Esophagus mucosa (tissue), 1 donor: Measurements from ENCODE around the gene TERF2IP. TPM values are rescaled to one million over a fixed set of nuclear protein-coding genes. Genes with fewer than 3 reads are reported as not detected.
A peak's percentile ranks its signal among the peaks of the same experiment; 100 is the strongest.

Experiments used
- ATAC-seq: fragments of 200-7000 bp; cut with Tn5 transposase; one replicate; pipeline ENCODE4 v1.9.1; 2020
- total RNA-seq: library from RNA; stranded (reverse); gene quantifications from one replicate; pipeline ENCODE4 v1.2.4, GENCODE V29; 2023
- donor health status: DM: yes; HTN: yes; CAD: no.

TERF2IP gene
- total RNA-seq, 1 donor from 2014 or later: 23.4 TPM

DNA sequence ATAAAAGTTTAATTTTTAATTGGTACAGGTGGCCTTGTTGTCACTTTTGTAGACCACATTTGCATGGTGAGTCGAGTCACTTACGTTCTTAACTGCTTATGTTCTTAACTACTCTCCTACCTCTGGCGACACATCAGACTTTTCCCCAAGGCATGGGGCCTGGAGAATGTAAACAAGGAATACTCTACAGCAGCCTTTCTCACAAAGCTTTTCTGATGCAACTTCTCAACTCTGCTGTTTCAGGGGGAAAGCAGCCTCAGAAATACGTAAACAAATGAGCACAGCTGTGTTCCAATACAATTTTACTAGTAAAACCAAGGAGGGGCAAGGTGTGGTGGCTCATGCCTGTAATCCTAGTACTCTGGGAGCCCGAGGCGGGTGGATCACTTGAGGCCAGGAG lies 7.0 kb upstream of the TERF2IP start:
- no peak for ATAC-seq

DNA sequence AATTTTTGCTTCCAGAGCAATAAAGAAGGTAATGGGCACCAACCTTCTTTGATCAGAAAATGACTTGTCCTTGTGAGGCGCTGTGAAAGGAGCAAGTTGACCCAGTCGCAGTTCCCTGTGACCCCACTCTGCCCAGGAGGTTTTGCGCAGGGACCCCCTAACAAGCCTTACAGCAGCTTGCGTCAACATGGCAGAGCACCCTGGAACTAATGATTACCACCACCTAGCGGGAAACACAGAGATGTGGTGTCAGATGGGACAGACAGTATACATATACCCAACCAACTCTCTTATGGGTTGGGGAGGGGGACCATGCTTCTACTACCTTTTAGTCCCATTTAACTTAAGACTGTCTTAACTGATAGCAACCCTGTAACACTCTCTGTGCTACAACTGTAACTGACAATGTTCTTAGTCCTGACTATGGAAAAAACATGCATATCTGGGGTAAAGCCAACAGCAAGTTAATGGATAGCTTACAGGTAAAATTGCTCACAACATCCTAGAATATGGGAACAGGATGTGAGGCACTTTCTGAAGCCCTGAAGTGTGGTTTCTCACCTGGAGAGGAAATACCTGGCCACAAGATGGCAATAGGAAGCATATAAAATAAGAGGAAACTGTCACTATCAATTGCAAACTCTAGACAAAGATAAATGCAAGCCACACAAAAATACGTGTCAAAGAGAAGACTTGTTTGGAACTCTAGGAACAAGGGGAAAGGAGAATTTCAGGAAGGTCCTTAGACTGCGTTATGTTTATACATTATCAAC lies 3.1 kb upstream of the TERF2IP start:
- no peak for ATAC-seq

DNA sequence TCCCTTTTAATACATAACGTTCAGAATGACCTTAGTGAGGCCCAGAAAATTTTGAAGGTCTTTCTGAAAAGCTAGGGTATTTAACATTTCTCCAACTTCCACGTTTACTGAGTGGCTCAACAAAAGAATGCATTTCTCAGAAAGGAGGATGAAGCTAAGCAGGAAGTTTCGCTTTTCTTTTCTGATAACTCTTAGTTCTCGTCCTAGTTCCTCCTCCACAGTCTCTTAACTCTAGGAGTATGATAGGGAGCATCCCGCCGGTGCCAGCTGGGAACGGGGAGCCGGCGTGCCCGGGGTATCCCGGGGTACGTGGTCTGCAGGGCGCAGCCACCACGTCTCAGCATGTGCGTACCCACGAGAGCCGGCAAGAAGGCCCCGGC lies 471 bp upstream of the TERF2IP start:
- peak; percentile 30 for ATAC-seq

DNA sequence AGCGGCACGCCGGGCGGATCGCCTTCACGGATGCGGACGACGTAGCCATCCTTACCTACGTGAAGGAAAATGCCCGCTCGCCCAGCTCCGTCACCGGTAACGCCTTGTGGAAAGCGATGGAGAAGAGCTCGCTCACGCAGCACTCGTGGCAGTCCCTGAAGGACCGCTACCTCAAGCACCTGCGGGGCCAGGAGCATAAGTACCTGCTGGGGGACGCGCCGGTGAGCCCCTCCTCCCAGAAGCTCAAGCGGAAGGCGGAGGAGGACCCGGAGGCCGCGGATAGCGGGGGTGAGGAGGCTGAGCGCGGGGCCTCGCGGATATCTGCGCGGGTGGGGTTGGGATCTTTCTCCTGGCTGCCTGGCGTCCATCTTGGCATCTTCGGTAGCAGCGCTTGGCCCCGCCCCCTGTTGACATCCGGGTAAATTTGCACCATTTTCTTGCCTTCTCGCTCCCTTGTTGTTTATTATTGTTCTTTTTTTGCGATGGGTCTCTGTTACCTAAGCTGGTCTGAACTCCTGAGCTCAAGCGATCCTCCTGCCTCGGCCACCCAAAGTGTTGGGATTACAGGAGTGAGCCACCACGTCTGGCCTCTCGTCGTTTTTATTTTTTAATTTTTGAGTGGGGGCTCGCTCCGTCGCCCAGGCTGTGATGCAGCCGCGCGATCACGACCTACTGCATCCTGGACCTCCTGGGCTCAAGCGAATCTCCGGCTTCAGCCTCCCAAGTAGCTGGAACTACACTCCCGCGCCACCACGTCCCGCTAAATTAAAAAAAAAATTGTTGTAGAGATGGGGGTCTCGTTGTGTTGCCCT lies 898 bp downstream of the TERF2IP start:
- peak; percentile 63 for ATAC-seq

DNA sequence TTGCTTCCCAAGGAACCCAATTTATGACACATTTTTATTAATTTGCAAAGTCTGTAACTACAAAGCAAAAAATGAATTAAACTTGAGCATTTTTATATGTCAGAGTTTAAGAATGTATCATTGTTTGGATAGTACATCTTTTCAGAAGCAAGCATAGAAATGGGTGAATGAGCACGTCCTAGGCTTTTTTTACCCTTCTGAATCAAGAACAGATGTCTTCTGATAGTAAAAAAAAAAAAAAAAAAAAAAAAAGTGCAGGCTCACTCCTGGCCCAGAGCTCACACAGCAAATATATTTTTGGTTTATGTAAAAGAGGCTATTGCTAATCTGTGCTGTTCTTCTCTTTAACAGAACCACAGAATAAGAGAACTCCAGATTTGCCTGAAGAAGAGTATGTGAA lies 6.3 kb downstream of the TERF2IP start:
- ATAC-seq: no peak

DNA sequence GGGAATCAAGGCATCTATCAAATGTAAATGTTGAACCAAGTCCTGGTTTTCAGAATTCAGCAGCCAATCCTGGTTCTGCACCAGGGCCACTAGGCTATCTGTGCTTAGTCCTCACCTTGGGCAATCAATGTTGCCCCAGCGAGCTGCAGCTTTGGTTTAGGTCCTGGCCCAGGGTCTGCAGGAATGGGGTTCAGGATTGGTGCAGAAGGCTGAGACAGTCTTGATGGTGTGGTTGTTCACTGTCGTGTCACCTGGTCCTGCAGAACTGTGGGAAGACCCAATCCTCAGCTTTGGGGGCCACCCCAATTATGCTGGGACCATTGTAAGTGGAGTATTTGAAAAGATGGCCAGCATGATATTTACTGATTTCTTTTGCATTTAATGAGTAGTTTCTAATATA lies 10.6 kb downstream of the TERF2IP start:
- ATAC-seq: no peak

DNA sequence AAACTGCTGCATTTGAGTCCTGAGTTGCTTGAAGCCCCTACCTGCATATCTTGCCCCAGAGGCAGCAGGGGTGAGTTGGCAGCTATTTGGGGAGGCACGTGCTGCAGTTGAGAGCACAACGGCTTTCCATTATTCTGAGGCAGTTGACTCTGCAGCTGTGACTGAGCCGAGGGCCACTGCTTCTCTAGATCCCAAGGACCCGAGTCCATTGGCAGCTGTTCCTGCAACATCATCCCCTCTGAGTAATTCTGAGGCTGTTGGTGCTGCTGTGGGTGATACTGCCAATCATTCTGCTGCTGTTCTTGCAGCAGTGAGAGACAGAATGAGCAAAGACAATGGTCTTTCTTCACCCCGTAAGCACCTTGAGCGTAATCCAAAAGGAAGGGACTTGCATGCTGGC lies 12.7 kb downstream of the TERF2IP start:
- no peak for ATAC-seq

DNA sequence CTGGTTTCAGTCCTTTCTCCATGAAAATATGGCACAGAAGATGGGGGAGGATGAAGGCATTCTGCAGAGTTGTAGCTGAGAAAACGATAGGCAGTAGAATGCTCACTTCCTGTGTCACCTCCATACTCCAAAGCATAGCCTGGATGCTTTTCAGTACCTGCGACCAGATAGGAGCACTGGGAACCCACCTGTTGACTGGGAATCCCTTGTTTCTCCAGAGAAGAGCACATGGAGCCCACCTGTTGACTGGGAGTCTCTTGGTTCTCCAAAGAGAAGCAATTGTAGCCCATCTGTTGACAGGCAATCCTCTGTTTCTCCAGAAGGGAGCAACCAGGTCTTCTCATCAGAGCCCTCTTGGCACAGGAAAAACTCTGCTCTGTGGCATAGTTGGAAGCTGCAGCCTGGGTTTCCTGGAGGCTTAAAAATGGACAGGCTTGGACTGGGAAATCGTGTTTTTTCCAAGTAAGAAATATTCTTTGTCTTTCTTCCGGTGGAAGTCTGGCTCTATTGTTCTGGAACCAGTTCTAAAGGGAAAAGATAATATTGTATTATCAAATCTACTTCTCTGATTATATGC lies 13.2 kb downstream of the TERF2IP start:
- ATAC-seq: no peak

DNA sequence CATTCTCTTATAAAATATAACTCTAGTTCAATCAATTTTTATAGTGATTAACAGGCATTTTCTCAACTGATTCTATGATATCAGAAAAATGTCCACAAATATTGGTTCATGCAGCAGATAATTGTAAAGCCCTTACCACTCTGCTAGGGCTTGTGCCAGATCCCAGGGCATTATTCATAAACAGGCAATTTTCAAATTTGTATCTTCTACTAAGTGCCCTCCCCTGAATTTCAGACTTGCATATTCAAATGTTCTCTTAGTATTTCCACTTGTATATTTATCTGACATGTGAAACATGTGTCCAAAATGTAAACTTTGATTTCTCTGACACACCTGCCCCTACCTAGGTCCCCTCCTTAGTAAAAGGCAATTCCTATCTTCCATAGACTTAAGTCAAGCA lies 19.9 kb downstream of the TERF2IP start:
- no peak for ATAC-seq

DNA sequence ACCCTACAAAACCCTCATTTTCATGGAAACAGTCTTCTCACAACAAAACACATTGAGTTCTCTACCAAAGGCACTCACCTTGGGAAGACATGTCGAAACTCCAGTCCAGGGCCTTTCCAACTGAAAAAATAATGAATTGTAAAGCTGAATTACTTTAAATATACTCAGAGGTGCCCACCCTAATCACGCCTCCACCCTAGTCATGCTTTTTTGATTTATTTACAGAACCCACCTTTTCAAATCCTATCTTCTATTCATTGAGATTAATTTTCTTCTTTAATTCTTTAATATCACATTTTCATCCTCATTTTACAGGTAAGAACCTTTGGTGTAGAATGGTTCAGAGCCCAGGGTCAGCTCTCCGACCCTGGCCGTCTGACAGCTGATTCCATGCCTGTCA lies 29.3 kb downstream of the TERF2IP start, which contains the start of gene CPHXL2:
CPHXL2 (minus strand) TSS at position 101 of the 400 bp plus-strand sequence; CDS start at position 91, 10 bp downstream.
- no peak for ATAC-seq

DNA sequence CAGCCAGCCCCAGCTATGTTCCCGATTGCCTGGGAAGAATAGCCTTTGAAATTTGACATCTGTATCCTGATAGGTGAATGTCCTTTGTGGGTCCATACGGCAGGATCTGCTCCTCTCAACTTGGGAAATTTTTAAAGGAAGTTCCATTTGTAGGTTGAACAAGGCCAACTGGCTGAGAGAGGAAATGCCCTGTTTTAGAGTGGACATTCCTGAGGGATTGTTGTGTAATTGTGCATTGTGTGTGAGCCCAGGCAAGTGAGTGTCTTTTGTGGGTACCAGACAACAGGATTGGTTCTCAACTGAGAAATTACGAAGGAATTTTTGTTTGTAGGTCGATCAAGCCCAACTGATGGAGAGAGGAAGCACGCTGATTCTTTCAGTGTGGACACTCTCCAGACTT lies 31.8 kb downstream of the TERF2IP start:
- ATAC-seq: no peak

DNA sequence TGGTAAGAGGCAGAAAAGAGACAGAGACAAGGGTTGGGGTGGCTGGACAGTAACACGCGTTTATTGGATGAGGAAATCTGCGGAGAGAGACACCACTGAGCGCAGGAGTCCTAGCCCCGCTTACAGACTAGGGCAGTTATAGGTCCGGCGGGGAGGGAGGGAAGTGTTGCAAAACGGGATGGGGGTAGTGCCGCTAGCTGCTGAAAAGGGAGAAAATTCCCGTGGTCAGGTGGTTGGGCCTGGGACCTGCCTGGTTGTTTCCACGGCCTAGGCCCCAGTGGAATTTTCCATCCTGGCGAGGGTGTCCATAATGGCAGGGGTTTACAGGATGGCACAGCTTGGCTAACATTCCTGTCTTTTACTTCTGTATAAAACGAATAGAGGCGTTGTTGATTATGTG lies 34.7 kb downstream of the TERF2IP start:
- ATAC-seq: no peak

DNA sequence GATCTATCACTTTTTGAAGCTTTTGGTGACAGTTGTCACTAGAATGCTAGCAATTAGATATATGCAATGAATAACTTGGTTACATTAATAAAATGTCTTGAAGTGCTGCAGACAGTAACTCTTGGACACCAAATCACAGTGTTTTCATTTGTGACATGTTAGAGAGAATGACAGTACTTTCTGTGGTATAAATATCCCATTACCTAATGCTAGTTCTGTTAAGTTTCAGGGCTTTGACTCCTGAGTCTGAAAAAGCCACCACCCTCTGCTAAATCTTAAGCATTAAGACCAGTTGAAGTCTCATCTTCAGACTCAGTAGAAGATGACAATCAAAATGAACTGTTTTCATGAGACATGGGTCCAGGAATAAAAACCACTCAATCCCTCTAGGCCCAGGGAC lies 39.8 kb downstream of the TERF2IP start:
- no peak for ATAC-seq

DNA sequence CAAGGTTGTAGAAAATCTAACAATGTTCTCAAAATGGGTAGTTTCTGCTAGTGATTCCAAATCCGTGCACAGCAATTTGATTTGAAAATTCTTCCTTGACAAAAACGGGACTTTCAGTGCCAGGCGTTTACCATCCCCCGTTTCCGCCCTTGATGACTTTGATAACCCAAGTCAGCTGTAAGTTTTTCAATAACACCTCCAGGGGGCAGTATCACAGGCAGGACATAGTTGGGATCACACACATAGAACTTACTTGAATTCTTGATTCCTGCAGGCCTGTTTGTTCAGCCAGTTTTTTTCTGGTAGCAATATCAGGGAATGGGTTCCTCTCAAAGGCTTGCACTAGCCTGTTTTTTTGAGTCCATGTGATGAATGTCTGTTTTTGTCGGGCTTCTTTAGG lies 48.1 kb downstream of the TERF2IP start:
- no peak for ATAC-seq

DNA sequence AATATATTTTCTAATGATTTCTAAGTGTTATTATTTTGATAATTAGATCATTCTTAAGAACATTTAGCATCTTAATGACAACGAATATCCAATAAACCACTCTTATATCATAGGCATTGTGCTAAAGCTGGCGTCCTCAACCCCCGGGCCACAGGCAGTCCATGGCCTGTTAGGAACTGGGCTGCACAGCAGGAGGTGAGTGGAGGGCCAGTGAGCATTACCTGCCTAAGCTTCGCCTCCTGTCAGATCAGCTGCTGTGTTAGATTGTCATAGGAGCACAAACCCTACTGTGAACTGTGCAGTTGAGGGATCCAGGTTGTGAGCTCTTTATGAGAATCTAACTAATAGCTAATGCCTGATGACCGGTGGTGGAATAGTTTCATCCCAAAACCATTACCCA lies 50.0 kb downstream of the TERF2IP start:
- no peak for ATAC-seq

DNA sequence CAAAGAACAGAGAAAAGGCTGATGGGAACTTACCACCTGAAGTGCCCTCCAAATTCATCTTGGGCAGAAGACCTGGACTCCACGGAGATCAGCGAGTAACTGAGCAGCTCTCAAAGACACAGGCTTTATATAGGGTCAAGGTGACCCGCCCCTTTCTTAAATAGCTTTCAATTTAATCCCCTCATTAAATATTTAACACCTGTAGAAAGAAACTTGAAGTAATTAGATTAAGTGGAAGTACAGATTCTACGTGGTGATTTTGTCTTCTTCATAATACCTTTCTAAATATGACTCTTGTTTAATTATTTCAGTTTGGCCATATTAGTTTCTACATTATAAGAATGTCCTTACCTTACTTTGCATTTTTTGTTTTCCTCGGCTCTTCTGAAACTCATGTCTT lies 53.8 kb downstream of the TERF2IP start, which contains the start of gene DUXB:
DUXB (minus strand) TSS at position 101 of the 400 bp plus-strand sequence; CDS start at position 58, 43 bp downstream.
- no peak for ATAC-seq

DNA sequence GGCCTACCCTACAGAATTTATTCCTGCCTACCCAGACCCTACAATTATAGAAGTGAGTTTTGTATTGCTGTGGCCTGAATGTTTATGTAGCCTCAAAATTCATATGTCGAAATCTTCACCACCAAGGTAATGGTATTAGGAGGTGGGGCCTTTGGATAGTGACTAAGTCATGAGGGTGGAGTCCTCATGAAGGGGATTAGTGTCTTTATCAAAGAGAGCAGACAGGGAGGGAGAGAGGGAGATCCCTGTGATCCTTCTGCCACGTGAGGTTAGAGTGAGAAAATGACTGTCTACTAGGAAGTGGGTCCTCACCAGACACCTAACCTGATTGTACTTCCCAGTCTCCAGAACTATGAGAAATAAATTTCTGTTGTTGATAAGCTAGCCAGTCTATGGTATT lies 54.7 kb downstream of the TERF2IP start:
- ATAC-seq: peak; percentile 55

DNA sequence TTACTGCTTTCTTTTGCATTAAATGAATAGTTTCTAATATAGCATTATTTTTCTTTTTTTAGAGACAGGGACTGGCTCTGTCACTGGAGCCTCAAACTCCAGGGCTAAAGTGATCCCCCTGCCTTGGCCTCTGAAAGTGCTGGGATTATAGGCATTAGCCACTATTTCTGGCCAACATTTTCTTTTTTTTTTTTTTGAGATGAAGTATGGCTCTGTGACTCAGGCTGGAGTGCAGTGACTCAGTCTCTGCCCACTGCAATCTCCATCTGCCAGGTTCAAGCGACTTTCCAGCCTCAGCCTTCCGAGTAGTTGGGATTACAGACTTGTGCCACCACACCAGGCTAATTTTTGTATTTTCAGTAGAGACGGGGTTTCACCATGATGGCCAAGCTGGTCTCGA lies 55.7 kb downstream of the TERF2IP start:
- ATAC-seq: no peak

Other genes with a start within 250 kb of the TERF2IP start
- 33.5 TPM for gene CFDP1, start 214.3 kb upstream of the TERF2IP start, total RNA-seq
- gene TMEM170A, start 183.1 kb upstream of the TERF2IP start, total RNA-seq: 11.1 TPM
- gene CHST6, start 152.3 kb upstream of the TERF2IP start, total RNA-seq: 4.6 TPM
- not detected for gene CHST5, start 111.7 kb upstream of the TERF2IP start, total RNA-seq
- gene TMEM231, start 91.5 kb upstream of the TERF2IP start, total RNA-seq: 3.1 TPM
- 47.7 TPM for gene GABARAPL2, start 81.4 kb upstream of the TERF2IP start, total RNA-seq
- gene ADAT1, start 24.5 kb upstream of the TERF2IP start, total RNA-seq: 25.5 TPM
- gene KARS1, start 108 bp upstream of the TERF2IP start, total RNA-seq: 91.9 TPM
- not detected for gene CPHXL2, start 29.2 kb downstream of the TERF2IP start, total RNA-seq
- gene DUXB, start 53.7 kb downstream of the TERF2IP start, total RNA-seq: not detected
- not detected for gene CPHXL, start 78.7 kb downstream of the TERF2IP start, total RNA-seq